Inferior parietal cortex (tissue), 1 donor: Measurements from ENCODE around the gene XIRP1.
A peak's percentile ranks its signal among the peaks of the same experiment; 100 is the strongest.

ENCODE experiments used
- DNase-seq: peaks from one replicate; pipeline ENCODE4 v3.0.0-alpha.2; 2016; ENCODE audit errors: extremely low spot score

XIRP1 gene

DNA sequence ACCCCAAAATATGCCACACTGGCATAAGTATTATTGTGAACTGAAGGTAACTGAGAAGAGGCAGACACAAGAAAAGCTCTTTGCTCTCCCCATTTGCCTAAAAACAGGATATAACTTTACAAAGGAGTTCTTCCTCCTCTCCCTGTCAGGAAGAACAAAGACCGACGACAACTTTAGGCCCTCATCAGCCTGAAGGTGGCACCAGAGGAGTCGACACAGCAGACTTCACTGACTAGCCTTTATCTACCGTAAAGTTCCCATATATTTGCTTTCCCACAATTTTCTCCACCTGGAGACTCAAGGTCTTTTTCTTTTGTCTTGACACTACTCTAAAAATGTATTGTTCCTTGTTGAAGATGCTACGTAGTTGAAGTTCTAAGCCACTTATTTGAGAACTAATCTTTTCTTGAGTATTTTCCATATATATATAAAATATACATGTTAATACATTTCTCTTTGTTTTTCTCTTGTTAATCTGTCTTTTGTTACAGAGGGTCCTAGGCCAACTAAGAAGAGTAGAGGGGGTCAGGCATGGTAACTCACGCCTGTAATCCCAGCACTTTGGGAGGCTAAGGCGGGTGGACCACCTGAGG lies 16.2 kb upstream of the XIRP1 start:
- DNase-seq: peak; percentile 62

DNA sequence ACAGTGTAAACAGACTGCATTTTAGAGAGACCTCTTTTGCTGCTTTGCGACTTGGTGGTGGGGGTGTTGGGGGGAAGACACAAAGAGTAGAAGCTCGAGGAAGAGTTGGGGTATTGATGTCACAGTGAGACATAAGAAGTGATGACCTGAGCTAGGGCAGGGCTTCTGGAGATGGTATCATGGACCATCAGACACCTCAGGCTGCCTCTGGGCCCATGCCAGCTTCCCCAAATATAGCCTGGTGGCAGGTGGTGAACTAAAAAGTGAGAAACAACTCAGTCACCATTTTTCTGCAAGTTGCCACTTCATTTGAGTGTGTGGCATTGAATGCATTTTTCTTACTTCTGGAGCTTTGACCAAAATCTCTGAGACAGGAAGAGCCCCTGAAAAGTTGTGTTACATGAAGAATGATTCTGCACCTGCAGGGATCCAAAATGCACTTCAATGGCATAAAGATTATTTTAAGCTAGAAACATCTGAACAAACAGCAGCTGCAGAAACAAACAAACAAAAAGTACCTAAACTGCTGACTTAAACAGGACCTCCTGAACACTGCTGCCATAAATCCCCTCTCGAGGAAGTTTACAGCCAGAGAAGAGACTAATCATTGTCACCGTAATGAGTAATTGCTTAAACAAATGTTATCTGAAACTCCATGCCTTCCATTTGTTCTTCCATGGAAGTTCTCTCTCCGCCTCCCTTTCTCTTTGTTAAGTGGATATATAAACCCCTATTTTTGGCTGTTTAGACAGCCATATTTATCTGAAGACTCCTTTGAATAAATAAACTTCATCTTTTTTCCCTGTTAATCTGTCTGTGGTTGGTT lies 15.2 kb upstream of the XIRP1 start:
- DNase-seq: no peak

DNA sequence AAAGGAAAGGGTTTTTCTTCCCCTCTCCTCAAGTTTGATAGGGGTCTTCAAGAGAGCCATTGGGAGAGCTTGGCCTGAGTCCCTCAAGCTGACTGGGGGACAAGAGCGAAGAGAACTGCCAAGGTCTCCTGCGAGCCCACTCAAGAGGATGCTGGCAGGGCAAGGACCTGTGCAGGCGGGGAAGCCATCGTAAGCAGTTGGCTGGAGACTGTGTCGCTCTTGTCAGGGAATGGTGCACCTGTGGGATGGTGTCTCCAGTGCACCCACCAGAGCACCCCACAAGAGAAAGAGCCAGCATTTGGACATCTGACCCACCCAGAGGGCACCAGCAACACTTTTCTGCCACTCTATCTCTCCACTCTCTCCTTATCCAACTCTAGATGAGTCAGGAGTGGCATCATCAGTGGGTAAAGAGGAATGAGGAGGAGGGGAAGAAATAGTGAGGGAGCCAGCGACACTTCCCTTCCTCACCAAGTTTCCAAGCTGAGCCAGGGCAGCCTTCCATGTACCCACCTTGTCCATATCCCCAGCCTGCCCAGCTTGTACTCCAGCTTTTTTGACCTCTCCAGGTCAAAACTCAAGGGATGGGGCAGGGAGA lies 13.6 kb upstream of the XIRP1 start:
- DNase-seq: no peak

DNA sequence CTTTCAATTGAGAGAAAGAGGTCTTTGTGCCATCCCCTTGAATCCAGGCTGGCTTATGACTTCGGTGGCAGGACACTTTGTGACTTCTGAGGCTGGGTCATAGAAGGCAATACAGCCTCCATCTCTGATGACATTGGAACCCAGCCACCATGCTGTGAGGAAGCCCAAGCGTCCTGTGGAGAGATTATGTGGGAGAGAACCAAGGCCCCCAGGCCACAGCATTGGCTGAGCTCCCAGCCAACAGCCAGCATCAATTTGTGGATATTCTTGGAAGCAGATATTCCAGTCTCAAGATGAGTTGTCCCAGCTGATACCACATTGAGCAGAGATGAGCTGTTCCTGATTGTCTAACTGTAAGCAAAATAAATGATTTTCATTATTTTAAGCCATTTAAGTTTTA lies 12.7 kb upstream of the XIRP1 start:
- DNase-seq: no peak

DNA sequence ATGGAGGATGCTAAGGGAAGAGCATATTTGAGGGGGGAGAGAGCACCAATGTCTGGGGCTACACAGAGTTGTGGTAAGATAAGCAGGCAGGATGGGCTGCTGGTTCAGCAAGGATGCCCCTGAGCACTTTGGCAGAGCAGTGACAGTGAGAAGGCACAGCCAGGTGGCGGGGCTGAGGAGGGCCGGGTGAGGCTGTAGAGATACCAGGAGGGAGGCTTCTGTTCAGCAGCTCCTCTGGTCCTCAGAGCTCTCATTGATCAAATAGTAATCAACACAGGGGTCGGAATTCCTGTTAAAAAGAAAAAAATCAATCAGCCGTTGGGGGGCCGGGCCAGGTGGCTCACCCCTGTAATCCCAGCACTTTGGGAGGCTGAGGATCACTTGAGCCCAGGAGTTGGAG lies 11.5 kb upstream of the XIRP1 start:
- DNase-seq: no peak

DNA sequence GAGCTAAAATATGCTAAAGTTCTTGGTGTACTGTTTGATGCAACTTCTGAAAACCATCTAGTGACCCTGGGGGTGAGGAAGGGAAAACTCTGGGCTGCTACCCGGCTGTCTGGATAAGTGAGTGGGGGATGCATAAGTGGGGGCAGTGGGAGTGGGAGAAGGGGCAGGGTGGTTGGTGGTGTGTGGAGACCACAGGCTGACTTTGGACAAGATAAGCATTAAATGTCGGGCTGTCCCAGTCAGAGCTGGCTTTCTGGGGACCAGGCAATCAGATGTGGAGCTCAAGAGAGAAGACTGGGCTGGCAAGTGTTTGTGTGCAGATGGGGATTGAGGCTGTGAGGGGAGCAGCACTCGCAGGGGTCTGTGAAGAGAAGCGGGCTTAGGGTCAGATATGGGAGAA lies 11.0 kb upstream of the XIRP1 start:
- DNase-seq: no peak

DNA sequence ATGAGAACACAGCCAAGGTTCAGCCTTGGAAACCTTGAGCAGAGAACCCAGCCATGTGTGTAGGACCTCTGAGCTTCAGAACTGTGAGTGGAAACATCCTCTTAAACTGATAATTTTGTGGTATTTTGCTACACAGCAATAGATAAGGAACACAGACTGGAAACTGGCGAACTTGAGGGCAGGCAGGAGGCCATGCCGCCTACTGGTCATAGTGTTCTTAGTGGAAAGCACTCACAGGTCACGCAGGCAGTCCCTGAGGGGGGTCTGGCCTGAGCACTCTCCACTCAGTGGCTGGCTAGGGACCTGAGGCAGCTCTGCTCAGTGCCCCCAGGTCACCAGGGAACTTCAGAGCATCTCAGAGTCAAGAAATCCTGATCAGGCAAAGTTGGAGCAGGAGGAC lies 9.7 kb upstream of the XIRP1 start:
- no peak for DNase-seq

DNA sequence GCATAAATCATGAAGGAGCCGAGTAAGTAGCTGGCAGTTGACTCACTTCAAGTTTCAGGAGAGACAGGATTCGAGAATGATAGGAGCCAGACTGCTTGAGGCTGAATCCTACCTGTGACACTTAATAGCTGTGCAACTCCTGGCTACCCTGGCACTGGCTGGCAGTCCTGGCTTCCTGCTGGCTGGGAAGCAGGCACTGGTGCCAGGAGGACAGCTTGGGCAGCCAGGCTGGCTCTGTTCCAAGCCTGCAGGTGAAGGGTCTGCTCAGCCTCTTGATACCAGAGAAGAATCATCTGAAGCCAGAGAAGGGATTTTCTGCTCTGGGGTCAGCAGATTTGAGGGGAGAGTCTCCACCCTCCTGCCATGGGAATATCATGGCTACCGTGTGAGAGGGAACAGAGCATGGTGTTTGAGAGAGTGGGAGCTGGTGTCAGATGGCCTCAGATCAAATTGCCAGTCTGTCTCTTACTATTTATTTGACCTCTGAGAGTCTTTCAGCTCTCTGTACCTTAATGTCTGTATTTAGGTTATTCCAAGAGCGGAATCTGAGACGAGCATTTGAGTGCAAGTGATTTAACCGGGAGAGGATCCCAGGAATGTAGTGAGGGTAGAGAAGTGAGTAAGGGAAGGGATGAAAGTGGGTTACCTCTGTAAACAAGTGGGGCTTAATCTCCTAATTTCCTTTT lies 4.4 kb upstream of the XIRP1 start:
- DNase-seq: no peak

DNA sequence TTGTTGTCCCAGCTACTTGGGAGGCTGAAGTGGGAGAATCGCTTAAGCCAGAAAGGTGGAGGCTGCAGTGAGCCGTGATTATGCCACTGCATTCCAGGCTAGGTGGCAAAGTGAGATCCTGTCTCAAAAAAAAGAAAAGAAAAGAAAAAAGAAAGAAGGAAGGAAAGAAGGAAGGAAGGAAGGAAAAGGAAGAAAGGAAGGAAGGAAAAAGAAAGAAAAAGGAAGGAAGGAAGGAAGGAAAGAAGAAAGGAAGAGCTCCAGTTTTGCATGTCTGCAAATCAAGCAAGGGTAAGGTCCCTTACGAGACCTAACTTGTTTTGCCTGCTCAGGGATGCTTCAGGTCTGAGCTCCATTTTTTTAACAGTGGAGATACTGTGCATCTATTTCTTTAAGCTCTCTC lies 3.6 kb upstream of the XIRP1 start:
- no peak for DNase-seq

DNA sequence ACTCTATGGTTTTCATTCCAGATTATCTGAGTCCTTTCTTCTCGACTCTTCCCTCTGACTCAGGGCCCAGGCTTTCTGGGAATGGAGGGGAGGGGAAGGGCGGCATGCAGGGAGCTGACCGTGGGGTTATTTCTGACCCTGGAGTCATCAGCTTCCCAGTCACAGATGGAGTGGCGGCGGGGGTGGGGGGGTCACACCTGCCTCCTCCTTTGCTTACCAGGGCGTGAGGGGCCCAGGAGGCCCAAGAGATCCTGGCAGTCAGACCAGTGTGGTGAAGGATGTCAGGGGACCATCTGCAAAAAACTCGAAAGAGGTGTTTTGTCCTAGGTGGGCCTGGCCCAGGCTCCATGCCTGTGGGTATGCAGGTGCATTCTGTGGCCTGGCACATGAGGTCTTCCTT lies 996 bp upstream of the XIRP1 start:
- no peak for DNase-seq

DNA sequence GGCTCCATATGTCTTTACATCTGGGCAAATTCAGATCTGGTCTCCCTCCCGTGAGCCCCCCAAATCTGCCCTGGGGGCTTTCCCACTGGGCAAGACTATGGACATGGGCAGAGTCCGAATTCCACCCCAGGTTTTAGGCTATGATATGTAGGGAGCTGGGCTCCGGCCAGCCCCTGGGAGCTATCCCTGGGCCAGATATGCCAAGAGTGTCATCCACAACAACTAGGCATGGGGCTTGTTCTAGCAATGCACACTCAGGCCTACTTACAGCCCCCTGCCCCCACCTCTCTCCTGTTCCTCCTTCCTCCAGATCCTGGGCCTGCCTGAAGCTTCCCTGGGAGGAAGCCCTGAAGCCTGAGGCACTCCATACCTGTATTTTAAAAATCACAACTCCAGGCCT lies 622 bp downstream of the XIRP1 start:
- DNase-seq: no peak

DNA sequence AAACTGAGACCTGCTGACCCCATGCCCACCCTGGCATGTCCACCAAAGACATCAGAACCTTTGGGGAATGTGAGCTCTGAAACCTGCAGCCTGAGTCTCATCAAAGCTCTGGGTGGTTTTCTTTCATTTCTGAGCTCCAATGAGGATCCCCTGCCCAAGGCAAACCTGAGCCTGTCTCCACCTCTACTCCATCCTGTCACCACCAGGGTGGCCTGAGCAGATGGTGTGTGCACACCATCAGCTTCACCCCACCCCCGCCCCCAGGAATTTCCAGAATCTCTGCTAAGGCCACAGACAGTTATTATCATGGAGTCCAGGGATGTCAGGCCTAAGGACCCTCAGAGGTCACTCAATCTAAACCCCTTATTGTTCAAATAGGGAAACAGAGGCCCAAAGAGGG lies 1.3 kb downstream of the XIRP1 start:
- no peak for DNase-seq

DNA sequence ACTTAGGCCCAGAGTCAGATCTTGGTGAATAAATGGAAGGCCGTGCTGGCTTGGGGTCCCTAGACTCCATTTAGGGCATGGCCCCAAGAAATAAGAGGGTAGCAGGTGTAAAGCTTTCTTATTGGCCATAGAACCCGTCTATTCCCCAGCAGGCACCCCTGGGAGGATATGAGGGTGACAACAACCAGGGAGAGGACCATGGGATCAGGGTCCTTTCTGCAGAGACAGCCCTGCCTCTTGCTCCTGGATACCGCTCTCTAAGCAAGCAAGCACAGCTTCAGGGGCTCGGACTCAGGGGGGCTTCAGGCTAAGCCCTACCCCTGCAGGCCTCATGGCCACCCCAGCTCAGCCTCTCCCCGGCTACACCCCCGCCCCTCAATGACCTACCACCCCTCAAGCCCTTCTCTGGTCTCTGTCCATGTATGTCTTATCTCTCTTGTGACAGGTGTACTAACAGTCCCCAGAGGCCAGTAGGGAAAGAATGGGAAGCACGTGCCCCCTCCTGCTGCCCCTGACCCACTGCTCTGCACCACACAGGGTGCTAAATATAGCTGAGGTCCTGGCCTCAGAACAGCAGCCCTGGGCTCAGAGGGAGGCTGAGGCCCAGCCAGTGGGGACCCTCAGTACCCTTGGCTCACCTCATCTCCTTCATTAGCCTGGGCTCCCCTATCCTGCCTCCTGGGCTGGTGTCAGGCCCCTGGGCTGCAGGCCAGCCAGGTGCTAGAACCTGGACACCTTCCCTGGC lies 1.9 kb downstream of the XIRP1 start:
- DNase-seq: no peak

DNA sequence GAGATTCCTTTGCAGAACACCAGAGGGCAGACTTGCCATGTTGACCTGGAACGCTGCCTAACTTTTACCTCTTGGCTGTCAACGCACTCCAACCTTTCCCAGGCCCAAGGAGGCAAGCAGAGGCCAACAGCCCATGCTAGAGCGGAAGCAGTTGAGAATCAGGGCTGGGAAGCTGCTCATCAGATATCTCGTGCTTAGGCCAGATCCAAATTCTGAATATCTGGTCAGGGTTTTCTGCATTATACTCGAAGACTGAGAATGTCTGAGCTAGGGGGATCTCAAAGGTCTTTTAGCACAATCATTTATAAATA lies 2.5 kb downstream of the XIRP1 start:
- DNase-seq: peak; percentile 70

DNA sequence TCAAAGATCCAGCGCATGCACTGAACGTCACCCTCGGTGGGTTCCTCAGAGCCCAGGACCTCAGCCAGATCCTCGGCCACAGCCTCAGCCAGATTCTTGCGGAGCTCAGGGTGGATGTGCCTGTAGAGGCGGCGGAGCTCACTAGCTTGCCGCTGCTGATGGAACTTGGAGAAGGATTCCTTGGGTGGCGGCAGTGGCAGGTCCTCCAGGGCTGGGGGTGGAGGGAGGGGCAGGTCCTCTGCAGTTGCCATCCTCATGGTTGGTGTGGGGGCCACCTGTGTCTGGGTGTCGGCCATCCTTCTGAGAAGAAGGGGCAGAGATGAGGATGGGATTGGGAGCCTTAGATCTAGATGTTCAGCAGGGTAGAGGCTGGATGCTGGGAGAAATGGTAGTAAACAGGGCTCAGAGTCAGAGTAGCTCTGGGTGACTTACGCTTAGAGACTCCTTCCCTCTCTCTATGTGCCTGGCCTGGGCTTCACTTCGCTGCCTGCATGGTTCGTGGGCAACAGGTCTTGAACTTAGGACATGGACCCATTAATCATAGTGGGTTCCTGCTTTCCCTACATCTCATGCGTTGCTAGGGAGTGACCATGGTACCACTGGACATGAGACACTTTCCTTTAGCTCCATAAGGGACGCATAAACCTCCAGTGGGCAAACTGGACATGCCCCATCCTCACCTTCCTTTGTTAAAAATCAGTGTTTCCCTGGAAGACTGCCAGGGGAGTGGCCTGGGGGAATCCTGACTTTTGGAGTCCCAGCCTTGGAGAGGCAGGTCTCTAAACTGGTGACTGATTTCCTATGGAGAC lies 3.0 kb downstream of the XIRP1 start:
- DNase-seq: no peak

DNA sequence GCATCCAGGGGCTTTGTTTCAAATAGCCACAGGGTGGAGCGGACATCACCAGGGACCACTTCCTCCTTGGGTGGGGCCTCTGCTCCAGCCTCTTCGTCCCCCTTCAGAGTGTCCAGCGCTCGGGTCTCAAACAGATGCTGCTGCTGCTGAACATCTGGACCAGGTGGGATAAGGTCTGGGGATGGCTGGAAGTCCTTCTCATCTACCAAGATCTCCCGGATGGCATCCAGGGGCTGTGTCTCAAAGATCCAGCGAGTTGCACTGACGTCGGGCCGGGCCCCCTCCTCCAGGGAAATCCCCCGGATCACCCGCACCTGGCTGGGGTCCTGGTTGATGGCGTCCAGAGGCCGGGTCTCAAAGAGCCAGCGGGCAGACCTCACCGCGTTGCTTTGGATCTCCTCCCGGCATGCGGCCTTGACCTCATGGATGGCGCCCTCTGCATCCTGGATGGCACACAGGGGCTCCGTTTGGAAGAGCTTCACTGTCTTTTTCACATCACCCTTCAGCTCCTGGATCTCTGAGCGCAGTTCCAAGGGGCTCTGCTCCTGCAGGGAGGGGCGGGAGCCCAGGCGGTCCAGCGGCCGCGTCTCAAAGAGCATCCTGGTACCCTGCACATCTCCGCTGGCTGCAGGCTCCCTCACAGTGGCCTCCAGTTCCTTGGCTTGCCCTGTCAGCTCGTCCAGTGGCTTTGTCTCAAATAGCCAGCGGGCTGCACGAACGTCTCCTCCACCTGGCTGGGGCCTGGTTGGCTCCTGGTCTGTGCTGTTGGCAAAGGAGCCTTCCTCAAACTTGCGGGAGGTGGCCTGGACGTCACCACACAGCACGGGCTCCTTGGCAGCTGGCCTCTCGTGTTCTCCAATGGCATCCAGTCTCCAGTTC lies 3.9 kb downstream of the XIRP1 start:
- DNase-seq: no peak

DNA sequence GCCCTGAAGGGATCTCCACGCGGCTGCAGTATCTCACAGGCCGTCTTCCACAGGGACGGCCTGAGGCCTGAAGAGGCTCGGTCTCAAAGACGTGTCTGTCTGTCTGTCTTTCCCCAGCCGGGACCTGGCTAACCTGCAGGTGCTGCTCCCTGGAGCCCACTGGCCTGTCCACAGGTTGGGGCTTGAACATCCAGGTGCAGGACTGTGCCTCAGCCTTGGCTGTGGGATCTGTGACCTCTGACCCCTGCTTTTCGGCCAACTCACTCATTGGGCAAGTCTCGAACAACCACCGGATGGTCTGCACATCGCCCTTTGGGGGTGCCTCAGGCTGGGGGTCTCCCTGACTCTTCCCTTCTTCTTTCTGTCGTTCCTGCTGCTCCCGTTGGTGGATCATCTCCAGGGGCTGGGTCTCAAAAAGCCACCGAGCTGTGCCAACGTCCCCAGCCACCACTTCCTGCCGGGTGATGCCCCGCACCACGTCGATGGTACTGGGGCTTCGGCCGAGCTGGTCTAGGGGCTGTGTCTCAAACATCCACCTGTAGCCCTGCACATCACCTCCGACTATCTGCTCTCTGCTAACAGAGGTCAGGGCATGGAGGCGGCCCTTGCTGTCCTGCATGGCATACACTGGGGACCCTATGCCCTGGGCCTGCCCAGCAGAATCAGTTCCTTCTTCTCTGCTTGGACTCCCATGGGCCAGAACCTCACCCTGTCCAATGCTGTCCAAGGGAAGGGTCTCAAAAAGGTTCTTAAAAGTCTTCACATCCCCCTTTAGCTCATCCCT lies 4.8 kb downstream of the XIRP1 start:
- no peak for DNase-seq

DNA sequence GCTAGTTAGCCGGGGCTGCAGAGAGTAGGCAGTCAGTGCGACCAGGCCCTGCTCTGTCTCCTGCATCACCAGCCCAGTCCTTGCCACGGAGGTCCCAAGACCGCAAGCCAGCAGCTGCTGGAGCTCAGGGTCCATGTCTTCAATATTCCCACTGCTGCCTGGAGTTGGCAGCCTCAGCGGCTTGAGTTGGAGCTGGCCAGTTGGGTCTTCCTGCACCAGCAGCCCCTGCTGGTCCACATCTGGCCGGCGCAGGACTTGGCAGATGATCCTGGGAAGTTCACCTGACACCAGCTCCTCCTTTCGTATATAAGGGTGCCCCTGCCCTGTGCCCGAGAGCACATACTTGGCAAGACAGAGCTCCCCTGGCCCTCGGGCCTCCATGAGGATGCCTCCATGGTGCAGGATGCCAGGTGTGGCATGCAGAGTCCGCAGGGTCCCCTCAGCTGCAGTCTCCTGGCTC lies 5.7 kb downstream of the XIRP1 start:
- DNase-seq: no peak

DNA sequence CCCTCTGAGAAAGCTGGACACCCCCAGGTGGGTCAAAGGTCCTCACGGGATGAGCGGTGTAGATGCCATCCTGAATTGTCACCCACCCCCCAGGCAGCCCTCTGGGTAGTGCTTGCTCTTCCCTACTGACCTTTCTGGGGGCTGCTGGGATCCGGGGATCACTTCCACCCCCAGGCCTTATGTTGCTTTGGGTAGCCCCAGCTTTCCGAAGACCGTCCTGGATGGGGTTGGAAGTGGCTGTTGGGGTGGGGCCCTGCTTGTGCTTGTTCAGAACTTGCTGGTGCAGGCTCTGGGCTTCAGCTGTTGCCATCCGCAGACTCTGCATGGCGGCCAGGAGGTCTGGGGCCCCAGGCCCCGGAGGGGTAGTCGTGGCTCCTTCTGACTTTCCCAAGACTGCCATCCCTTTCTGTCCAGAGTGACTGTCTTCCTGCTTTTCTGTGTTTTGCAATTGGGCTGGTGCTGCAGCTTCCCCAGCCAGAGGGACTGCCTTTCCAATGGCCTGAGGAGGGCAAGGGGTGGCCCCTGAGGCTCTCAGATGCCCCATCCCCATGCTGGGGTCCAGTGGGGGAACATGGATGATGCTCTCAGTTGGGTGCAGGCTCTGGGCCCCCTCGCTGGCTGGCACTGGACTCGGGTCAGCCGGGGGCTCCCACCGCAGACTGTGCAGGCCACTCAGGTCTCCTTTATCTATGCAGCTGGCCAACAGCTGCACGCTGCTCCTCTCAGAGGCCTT lies 6.3 kb downstream of the XIRP1 start:
- DNase-seq: no peak
